Suppressor macrophage treated with lipopolysaccharide for 4 hours (primary cell): ENCODE data around the gene FBXO48.
A peak's percentile ranks its signal among the peaks of the same experiment; 100 is the strongest.

Experiments used
- DNase-seq: peaks from one replicate; pipeline ENCODE4 v3.0.0-alpha.2; 2020

Gene FBXO48

DNA sequence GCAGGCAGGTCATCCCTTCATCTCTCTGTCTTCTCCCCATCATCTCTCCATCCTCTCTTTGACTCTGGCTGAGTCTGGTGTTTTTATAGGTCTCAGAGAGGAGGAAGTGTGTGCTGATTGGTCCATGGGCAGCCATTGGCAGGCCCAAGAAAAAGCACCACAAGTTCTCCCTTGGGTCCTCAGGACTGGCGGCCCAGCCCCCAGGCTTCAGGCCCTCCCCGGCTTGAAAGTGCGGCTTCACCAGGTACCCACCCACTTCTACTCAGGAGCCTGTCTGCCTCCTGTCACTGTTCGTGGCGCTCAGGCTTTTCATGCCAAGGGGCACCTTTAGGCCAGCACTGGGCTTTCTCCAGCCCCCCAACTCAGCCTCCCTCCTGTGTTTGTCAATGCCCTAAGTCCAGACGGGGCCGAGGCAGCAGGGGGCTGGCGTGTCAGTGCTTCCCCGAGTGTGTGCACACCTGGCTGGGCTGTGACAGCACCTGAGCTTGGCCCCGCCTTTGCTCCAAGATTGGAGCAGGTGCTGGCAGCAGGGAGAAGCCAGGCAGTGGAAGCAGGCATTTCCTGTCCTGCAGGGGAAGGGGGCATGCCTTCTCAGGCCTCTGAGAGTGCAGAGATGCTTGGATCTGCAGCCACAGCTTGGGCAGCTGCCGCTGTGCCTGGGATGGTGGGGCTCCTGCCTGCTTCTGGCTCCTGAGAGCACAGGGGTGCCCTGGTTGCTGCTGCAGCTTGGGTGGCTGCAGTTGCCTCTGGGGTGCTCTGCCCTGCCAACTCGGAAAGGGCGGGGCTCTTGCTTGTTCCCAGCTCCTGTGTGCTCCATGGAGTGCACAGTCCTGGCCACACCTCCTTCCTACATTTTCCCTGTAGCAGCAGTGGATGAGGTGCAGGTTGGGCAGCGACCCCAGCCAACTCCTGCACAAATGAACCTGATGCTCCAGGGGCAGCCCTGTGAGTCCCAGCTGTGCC, 34.1 kb downstream of the FBXO48 start:
- no peak for DNase-seq

- DNase-seq, result no peak
These were observed 35.6 kb downstream of the FBXO48 start for GRCh38 chr2:68431316-68431972.

DNA sequence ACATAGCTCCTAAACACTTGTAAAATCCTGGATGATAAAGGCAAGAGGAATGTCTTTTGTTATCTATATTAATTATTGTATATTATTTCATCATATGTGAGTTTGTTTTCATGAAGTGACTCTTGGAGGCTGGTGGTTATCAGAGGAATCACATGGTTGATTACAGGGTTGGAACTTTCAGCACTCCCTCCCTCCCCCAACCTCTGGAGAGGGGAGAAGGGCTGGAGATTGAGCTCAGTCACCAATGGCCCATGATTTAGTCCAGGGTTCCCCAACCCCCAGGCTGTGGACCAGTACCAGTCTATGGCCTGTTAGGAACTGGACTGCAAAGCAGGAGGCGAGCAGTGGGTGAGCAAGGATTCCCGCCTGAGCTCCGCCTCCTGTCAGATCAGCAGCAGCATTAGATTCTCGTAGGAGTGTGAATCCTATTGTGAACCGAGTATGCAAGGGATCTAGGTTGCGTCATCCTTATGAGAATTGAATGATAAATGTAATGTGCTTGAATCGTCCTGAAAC, 37.7 kb downstream of the FBXO48 start:
- no peak for DNase-seq

DNA sequence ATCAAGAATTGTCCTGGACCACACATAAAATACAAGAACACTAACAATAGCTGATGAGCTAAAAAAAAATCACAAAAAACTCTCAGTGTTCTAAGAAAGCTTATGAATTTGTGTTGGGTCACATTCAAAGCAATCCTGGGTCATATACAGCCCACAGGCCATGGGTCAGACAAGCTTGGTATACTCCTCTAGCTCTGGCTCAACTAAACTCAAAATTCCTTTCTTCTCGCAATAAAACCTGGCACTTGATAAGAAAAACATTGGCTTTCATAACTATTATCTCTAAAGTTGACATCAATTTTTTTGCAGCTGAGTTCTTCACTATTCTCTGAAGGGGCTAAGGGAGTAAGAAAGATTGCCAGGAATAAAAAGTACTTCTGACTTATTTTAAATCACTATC, 38.3 kb downstream of the FBXO48 start:
- no peak for DNase-seq

GRCh38 chr2:68428126-68428525, 39.0 kb downstream of the FBXO48 start:
- no peak for DNase-seq

GRCh38 chr2:68426848-68427579, 40.1 kb downstream of the FBXO48 start:
- peak; percentile 82 for DNase-seq

GRCh38 chr2:68426446-68426845, 40.6 kb downstream of the FBXO48 start:
- no peak for DNase-seq

GRCh38 chr2:68425503-68425902, 41.6 kb downstream of the FBXO48 start:
- peak; percentile 40 for DNase-seq

DNA sequence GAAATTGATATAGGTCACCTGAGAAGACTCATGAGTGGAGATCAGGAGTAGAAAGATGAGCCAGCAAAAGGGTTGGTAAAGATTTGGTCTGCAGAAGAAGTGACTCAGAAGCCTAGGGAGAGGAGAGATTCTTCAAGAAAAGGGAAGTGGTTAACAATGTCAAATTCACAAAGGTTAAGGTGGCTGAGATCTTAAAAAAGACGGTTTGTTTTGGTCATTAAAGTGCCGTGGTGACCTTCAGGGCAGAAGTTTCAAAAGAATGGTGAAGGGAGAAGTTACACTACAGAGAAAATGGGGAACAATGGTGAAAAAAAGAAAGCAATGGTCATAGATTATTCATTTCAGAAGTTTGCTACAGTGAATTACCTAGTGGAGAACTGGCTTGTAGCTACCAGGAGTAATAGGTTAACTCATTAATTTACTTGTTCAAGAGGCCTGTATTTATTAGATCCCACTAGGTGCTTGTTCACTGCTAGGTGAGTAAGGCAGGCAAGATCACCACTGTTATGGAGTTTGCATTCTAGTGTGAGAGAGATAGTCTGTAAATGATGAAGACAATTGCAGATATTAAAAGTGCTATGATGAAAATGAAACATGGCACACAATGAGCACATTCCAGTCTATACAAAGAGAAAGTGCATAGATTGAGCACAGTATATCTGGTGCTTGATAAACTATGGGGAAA, 43.0 kb downstream of the FBXO48 start:
- peak; percentile 82 for DNase-seq

- DNase-seq, result no peak
These were observed 46.7 kb downstream of the FBXO48 start for GRCh38 chr2:68420254-68420910.

GRCh38 chr2:68418855-68419254, 48.2 kb downstream of the FBXO48 start:
- DNase-seq, result no peak

GRCh38 chr2:68418419-68418818, 48.7 kb downstream of the FBXO48 start:
- DNase-seq, result no peak

GRCh38 chr2:68417926-68418325, 49.2 kb downstream of the FBXO48 start:
- no peak for DNase-seq

DNA sequence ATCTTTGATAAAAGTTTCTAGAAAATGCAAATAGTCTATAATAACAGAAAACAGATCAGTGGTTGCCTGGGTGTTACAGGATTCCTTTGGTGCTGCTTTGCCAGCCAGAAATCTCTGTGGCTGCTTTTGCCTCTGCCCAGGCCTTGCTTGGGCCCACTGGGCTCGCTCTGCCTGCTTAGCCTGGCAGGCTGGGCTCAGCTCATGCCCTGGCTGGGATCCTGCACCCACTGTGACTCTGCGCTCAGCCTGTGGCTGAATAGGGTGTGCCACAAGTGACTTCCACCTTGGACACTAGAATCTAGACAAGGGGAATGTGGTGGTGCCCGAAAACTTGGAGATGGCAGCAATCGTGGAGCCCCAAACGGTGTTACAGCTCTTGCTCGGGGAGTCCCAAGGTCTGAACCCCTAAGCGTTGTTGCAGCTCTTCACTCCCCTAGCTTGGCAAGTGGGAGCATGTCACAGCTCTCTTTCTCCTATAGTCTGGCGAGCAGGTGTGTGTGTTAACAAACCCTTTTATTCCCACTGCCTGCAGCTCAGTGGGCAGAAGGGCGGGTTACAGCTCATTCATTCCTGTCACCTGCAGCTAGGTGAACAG, 50.9 kb downstream of the FBXO48 start:
- DNase-seq, result no peak

DNA sequence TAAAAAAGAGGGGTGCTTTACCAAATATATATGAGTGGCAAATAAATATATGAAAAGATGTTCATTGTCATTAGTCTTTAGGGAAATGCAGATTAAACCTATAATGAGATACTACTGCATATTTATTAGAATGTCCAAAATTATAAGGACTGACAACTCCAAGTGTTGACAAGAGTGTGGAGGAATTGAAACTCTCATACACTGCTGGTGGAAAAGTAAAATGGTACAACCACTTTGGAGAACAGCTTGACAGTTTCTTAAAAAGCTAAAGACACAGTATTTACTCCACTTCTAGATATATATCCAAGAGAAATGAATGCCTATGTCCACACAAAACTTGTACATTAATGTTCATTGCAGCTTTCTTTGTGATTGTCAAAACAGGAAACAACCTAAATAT, 51.6 kb downstream of the FBXO48 start:
- no peak for DNase-seq

- DNase-seq, result no peak
These were observed 52.2 kb downstream of the FBXO48 start for GRCh38 chr2:68414876-68415275.

DNA sequence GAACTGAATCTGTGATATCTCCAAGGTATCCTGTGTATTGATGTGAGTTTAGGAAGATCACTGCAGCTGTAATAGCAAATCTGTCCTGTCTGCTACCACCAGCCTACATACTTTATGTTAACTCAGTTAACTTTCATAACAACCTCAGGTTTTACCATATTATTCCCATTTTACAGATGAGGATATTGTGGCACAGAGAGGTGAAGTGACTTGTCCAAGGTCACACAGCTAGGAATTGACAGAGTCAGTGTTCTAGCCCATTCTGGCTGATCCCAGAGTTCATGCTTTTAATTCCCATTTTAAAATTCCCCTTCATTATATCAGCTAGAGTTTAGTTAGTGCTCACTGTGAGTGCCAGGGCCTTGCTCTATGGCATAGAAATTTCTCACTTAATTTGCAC, 52.6 kb downstream of the FBXO48 start:
- DNase-seq, result no peak

DNA sequence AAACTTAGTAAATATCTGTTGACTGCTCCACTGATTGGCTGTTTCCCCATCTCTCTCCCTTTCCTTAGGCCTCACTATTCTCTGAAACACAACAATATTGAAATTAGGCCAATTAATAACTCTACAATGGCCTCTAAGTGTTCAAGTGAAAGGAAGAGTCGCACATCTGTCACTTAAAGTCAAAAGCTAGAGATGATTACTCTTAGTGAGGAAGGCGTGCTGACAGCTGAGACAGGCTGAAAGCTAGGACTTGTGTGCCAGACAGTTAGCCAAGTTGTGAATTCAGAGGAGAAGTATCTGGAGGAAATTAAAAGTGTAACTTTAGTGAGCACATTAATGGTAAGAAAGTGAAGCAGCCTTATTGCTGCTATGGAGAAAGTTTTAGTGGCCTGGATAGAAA, 53.6 kb downstream of the FBXO48 start:
- no peak for DNase-seq

GRCh38 chr2:68412127-68412819, 54.8 kb downstream of the FBXO48 start:
- DNase-seq, result peak; percentile 59

GRCh38 chr2:68411397-68412126, 55.5 kb downstream of the FBXO48 start:
- no peak for DNase-seq
